HG03039 (cell line): ENCODE results near the gene FAM209A.
"Not testable (repeated sequence)": the region's sequence is repeated elsewhere in the genome, so short reads cannot be mapped to it uniquely, and the experiment has no call there.

ENCODE experiments used
- ATAC-seq: cut with Tn5 transposase; IDR thresholded peaks from one replicate; pipeline ENCODE4 v1.9.1; 2021; ENCODE audit warnings: mild to moderate bottlenecking, moderate library complexity; ENCODE audit not compliant: unreplicated experiment

Gene FAM209A, protein sequence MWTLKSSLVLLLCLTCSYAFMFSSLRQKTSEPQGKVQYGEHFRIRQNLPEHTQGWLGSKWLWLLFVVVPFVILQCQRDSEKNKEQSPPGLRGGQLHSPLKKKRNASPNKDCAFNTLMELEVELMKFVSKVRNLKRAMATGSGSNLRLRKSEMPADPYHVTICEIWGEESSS

DNA sequence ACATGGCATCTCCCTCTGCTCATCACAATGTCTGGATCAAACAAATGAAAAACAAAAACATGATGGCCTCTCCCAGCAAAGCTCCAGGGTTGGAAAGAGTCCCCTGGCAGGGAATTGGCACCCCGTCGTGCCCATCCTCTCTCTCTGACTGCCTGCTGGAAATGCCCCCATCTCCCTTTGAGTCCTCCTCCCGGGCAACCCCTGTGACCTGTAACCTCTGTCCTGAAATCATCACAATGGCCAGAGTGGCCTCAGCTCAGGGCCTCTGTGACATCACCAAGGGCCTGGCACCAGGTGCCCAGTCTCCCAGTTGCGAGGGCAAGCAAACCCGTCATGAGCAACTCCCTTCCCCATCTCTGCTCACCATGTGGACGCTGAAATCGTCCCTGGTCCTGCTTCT, at the start of gene FAM209A:
Gene FAM209A (plus strand): TSS at position 301 of the 400 bp plus-strand sequence. CDS start 65 bp downstream, at position 366.
- not testable (repeated sequence) for ATAC-seq

DNA sequence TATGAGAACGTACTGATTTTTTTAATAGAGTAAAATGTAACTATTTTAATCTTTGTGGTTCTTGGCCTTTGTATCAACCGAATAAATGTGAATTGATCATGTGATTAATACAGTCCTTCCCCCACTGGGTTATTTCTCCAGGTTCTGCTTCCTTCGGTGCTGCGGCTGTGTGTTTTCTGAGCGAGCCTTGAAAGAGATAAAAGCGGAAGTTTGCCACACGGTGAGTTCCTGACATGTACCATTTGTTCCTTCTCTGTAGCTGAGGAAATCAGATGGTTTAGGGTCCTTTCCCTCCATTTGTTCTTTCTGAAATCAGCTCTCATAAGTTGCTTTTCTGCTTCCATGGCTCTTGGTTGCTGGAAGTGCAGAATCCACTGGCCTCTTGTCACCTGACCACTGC, 40.6 kb upstream of the FAM209A start:
- ATAC-seq: no peak

GRCh38 chr20:56487216-56487615, 37.3 kb upstream of the FAM209A start:
- ATAC-seq: no peak

- no peak for ATAC-seq
These were observed 36.0 kb upstream of the FAM209A start for GRCh38 chr20:56488566-56488965.

GRCh38 chr20:56501116-56501515, 23.4 kb upstream of the FAM209A start:
- no peak for ATAC-seq

GRCh38 chr20:56503916-56504315, 20.6 kb upstream of the FAM209A start:
- ATAC-seq: no peak

DNA sequence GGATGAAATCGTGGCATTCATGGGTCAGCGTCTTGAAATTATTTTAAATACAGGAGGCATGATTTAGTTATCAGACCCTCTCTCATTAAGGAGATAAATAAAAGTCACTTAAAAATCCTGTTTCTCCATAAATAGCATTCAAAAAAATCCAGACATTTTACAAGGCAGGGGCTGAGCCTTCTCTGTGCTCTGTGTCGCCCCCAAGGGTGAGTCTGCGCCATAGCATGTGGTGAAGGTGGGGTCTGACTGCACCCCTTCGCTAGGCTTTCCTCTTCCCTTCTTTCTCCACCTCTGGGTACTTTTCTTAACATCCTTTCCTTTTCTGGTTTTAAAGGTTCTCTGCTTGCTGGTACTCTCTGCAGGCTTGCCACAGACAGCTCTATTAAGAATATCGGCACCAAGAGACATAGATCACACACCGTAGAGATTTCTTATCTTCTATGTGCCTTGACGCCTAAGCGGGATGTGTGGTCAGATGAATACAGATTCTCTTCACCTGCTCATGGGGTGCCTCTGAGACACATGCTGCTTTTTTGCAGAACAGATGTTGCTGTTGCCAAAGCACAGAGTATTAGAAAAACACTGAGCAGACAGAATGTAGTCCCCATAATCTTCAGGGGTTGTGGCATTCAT, 20.1 kb upstream of the FAM209A start:
- no peak for ATAC-seq

DNA sequence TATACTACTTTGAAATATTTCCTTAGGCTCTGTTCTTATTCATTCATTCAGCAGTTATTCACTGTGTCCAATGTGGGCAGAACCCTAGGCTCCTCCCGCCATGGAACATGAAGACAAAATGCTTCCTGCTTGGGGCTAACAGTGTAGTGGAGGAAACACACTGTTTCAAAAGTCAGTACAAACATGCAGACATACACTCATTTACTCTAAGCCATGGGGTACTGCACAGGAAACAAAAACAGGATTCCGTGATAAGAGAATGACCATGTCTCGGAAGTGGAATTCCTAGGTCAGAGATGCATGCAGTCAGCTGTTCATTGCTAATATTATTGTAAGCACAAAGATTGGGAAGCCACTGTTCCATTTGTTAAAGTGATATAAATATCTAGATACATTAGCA, 18.4 kb upstream of the FAM209A start:
- ATAC-seq: no peak

DNA sequence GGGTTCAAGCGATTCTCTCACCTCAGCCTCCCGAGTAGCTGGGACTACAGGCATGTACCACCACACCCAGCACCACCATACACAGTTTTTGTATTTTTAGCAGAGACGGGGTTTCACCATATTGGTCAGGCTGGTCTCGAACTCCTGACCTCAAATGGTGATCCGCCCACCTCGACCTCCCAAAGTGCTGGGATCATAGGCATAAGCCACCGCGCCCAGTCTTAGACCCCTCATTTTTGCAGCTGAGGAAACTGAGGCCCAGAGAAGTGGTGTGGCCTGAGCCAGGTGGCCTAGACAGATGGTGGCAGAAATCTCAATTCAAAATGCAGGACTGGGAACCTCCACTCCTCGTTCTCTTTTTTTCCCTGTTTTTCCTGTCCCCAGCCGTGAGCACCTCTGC, 12.6 kb upstream of the FAM209A start:
- ATAC-seq: no peak

- ATAC-seq: no peak
These were observed 11.1 kb upstream of the FAM209A start for GRCh38 chr20:56513161-56514150.

DNA sequence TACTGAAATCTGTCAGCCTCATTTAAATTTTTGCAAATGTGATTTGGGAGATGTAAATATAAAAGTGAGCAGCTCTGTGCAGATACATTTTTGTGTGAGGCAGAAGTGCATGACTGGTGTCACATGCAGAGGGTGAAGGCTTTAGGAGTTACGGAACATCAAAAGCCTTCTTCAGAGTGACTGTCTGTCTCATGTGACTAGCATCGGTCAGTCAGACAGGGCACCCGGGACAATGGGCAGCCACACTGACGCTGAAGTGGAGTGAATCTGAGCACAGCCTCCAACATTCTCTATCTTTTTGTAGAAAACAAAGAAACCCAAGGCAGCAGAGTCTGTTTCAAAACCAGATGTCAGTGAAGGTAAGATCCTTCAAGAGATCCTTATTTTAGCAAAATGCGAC, 7.9 kb upstream of the FAM209A start:
- no peak for ATAC-seq

- ATAC-seq: no peak
These were observed 7.3 kb upstream of the FAM209A start for GRCh38 chr20:56517211-56517610.

- ATAC-seq: no peak
These were observed 6.9 kb upstream of the FAM209A start for GRCh38 chr20:56517641-56518040.

GRCh38 chr20:56518126-56518525, 6.4 kb upstream of the FAM209A start:
- no peak for ATAC-seq

DNA sequence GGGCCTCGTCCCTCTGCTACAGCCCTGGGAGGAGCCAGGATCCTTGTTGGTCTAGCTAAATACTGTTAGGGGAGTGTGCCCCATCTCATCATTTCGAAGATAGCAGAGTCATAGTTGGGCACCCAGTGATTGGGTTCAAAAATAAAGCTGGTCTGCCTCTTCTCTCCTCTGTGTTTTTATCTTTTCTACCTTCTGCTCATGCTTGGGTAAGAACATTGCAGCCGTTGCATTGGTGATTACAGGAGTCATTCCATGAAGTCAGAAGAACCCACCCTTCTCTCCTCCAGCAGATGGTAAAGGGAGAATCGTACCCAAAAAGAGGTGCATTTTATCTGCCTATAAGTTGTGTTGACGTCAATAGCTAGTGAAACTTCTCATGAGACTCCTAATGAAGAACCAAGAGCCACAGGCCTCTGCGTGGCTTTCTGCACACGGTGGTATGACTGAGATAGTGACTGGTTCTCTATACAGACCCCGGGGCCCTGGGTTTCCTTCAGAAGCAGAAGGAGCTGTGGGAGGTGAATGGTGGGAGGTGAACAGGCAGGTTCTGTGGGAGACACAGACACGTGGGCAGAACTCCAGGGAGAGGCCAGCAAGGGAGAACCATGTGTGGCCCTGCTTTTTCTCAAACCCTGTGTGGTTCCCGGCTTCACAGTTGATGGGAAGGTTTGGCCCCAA, 5.7 kb upstream of the FAM209A start:
- no peak for ATAC-seq

DNA sequence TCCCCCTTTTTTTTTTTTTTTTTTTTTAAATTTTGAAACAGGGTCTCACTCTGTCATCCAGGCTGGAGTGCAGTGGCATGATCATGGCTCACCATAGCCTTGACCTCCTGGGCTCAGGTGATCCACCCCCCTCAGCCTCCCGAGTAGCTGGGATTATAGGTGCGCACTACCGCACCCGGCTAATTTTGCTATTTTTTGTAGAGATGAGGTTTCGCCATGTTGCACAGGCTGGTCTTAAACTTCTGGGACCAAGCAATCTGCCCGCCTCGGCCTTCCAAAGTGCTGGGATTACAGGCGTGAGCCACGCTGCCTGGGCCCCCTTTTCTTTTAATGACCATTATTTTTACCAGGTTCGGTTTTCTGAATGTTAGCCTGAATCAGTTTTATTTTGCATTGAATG, 5.0 kb upstream of the FAM209A start:
- no peak for ATAC-seq

GRCh38 chr20:56520180-56520579, 4.4 kb upstream of the FAM209A start:
- ATAC-seq: no peak

- not testable (repeated sequence) for ATAC-seq
These were observed 3.7 kb upstream of the FAM209A start for GRCh38 chr20:56520746-56521354.

- ATAC-seq: no peak
These were observed 2.2 kb upstream of the FAM209A start for GRCh38 chr20:56522311-56522710.

- ATAC-seq: no peak
These were observed 3.0 kb downstream of the FAM209A start for GRCh38 chr20:56527521-56527920.

DNA sequence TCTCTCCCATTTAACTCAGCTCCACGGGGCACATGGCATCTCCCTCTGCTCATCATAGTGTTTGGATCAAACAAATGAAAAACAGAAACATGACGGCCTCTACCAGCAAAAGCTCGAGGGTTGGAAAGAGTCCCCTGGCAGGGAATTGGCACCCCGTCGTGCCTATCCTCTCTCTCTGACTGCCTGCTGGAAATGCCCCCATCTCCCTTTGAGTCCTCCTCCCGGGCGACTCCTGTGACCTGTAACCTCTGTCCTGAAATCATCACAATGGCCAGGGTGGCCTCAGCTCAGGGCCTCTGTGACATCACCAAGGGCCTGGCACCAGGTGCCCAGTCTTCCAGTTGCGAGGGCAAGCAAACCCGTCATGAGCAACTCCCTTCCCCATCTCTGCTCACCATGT, 8.4 kb downstream of the FAM209A start, which contains the start of gene FAM209B:
Gene FAM209B (plus strand): TSS at position 301 of the 400 bp plus-strand sequence. CDS start 96 bp downstream, at position 397.
- ATAC-seq: not testable (repeated sequence)
